Measurements from ENCODE around the gene BCL2L14. TPM values are rescaled to one million over a fixed set of nuclear protein-coding genes. Genes with fewer than 3 reads are reported as not detected.
"Not testable (repeated sequence)": the region's sequence is repeated elsewhere in the genome, so short reads cannot be mapped to it uniquely, and the experiment has no call there.

Gene BCL2L14
- total RNA-seq, 1 donor from 2014 or later: 0.24 TPM

- not testable (repeated sequence) for ATAC-seq
Measured at GRCh38 chr12:12110923-12111555, 40.3 kb downstream of the BCL2L14 start.

GRCh38 chr12:12115514-12115913 lies 44.8 kb downstream of the BCL2L14 start:
- ATAC-seq: no peak

- ATAC-seq: no peak
Measured at GRCh38 chr12:12116677-12117076, 45.9 kb downstream of the BCL2L14 start.

- no peak for ATAC-seq
Measured at GRCh38 chr12:12121061-12121460, 50.3 kb downstream of the BCL2L14 start.

GRCh38 chr12:12123036-12123604 lies 52.4 kb downstream of the BCL2L14 start:
- no peak for ATAC-seq

GRCh38 chr12:12126551-12126950 lies 55.8 kb downstream of the BCL2L14 start:
- peak; percentile 44 for ATAC-seq

- no peak for ATAC-seq
Measured at GRCh38 chr12:12127304-12127703, 56.6 kb downstream of the BCL2L14 start.

GRCh38 chr12:12128670-12129069 lies 57.9 kb downstream of the BCL2L14 start:
- no peak for ATAC-seq

- no peak for ATAC-seq
Measured at GRCh38 chr12:12133259-12133658, 62.5 kb downstream of the BCL2L14 start.

- no peak for ATAC-seq
Measured at GRCh38 chr12:12133785-12134184, 63.0 kb downstream of the BCL2L14 start.

GRCh38 chr12:12138203-12139154 lies 67.7 kb downstream of the BCL2L14 start:
- ATAC-seq: no peak

GRCh38 chr12:12141000-12141399 lies 70.3 kb downstream of the BCL2L14 start:
- no peak for ATAC-seq

- ATAC-seq: not testable (repeated sequence)
Measured at GRCh38 chr12:12144531-12144930, 73.8 kb downstream of the BCL2L14 start.

- no peak for ATAC-seq
Measured at GRCh38 chr12:12147111-12147510, 76.4 kb downstream of the BCL2L14 start.

Other genes starting within 250 kb of the BCL2L14 start
- 12.9 TPM for gene LRP6, start 196.1 kb downstream of the BCL2L14 start, total RNA-seq

Data from esophagus mucosa (tissue), 1 donor.